Right cardiac atrium (tissue), 5 donors: ENCODE results near the gene ACTL7B. TPM values are rescaled to one million over a fixed set of nuclear protein-coding genes. Genes with fewer than 3 reads are reported as not detected.
"Not testable (repeated sequence)": the region's sequence is repeated elsewhere in the genome, so short reads cannot be mapped to it uniquely, and the experiment has no call there.

Experiments used
- ATAC-seq, 2 donors: fragments of 200-7000 bp; cut with Tn5 transposase; one replicate each; pipeline versions ENCODE4 v1.8.0 to v1.9.1; 2020; ENCODE audit warnings: moderate library complexity in 2 of 2, mild to moderate bottlenecking in 1 of 2
- DNase-seq, 3 donors: peaks; one replicate each; pipeline ENCODE4 v3.0.0-alpha.2; 2020
- H3K27ac ChIP-seq: one replicate; pipeline ENCODE4 v1.5.1; 2013; ENCODE audit warnings: mild to moderate bottlenecking, low read length, control low read depth, moderate library complexity
- H3K27me3 ChIP-seq: one replicate; pipeline ENCODE4 v1.6.1; 2013; ENCODE audit not compliant: control insufficient read depth, insufficient read depth
- H3K4me1 ChIP-seq: one replicate; pipeline ENCODE4 v1.6.1; 2013; ENCODE audit warnings: low read length; ENCODE audit not compliant: control insufficient read depth, insufficient read depth
- H3K4me3 ChIP-seq: one replicate; pipeline ENCODE4 v1.5.1; 2013; ENCODE audit warnings: low read length, control low read depth
- H3K9me3 ChIP-seq: one replicate; pipeline ENCODE4 v1.6.1; 2013; ENCODE audit warnings: low read length; ENCODE audit not compliant: control insufficient read depth
- WGBS: extraction: QIAGEN DNeasy Blood & Tissue Kit; methylation state at CpG from one replicate; pipeline ENCODE4 v1.1.7; 2013; 5-methylcytosine and 5-hydroxymethylcytosine counted together
- intact Hi-C, 4 donors: fragments of 100-400 bp; cut with DNase I; formaldehyde crosslinking; loops; one replicate each; pipeline versions ENCODE4 v1.11.0 to v1.14.0; 2022 to 2023
- polyA plus RNA-seq: library from polyadenylated mRNA; stranded (reverse); fragments of 200-250 nt; gene quantifications from one replicate; pipeline ENCODE4 v1.2.3, GENCODE V29; 2013
- total RNA-seq, 4 donors: library from RNA; stranded (reverse); fragmentation: NEBNext Ultra II Directional; extraction: Animal tissue kit (Norgen Biotek cat#: 25700); gene quantifications; one replicate each; pipeline ENCODE4 v1.2.1, GENCODE V29; 2021
- donor health status: healthy with polysubstance abuse.
- donor health status: DM: no; HTN: yes; CAD: no.
- donor health status: DM: no; HTN: no; CAD: no.
- donor health status: DM: no; HTN: yes; CAD: no; lungs with severe emphysema.
- donor health status: DM: yes; HTN: yes; CAD: no.

ACTL7B gene
- total and polyA plus RNA-seq, 5 donors, result not detected

- H3K27ac ChIP-seq, H3K27me3 ChIP-seq, H3K4me1 ChIP-seq, DNase-seq, ATAC-seq, H3K4me3 ChIP-seq, H3K9me3 ChIP-seq: not testable (repeated sequence)
- intact Hi-C loops, result loop anchor here in 1 of 4 donors (10.0 kb wide), 1 partner anchor 428 kb away; no protein-coding TSS in a partner anchor
- 93% methylated on average over 3 of the region's 3 CpGs for WGBS
These were observed 30.9 kb upstream of the ACTL7B start for GRCh38 chr9:108886594-108887271.

GRCh38 chr9:108885643-108886348 is 30.0 kb upstream of the ACTL7B start:
- H3K4me1 ChIP-seq, result no peaks in the 10 kb centered on the region
- ATAC-seq (peak; percentile 39 to 48), DNase-seq (peak in 1 of 3 donors; percentile 47)
- H3K27ac ChIP-seq, result no peak overlapping the region
- no peaks in the 10 kb centered on the region for H3K27me3 ChIP-seq
- intact Hi-C loops, result loop anchor here in 1 of 4 donors (10.0 kb wide), 1 partner anchor 429 kb away; no protein-coding TSS in a partner anchor
- no peaks in the 10 kb centered on the region for H3K9me3 ChIP-seq
- no peak overlapping the region for H3K4me3 ChIP-seq
- 47% methylated on average over 1 of the region's 1 CpG for WGBS

- ATAC-seq, result no peak
These were observed 28.9 kb upstream of the ACTL7B start for GRCh38 chr9:108884701-108885100.

GRCh38 chr9:108883085-108883484 is 27.3 kb upstream of the ACTL7B start:
- over 99% methylated on average over 3 of the region's 3 CpGs for WGBS
- no peak for DNase-seq
- intact Hi-C loops, result loop anchor here in 1 of 4 donors (10.0 kb wide), 1 partner anchor 432 kb away; no protein-coding TSS in a partner anchor

More at GRCh38 chr9:108884701-108885100, 28.9 kb upstream of the ACTL7B start:
- WGBS, result 88% methylated on average over 3 of the region's 3 CpGs
- Histone ChIP-seq H3K4me1 (no peaks in the 10 kb centered on the region), H3K4me3 (no peak overlapping the region), H3K27ac (no peak overlapping the region), H3K9me3 (no peaks in the 10 kb centered on the region), H3K27me3 (no peaks in the 10 kb centered on the region)
- intact Hi-C loops, result loop anchor here in 1 of 4 donors (10.0 kb wide), 1 partner anchor 430 kb away; no protein-coding TSS in a partner anchor
- DNase-seq, result no peak

GRCh38 chr9:108882052-108882888 is 26.5 kb upstream of the ACTL7B start:
- H3K4me3 ChIP-seq, result no peak overlapping the region
- no peak for ATAC-seq
- no peak overlapping the region for H3K27ac ChIP-seq
- H3K4me1 ChIP-seq, result peaks cover 1% of the 10 kb centered on the region
- DNase-seq, result no peak
- intact Hi-C loops, result loop anchor here in 1 of 4 donors (10.0 kb wide), 1 partner anchor 433 kb away; no protein-coding TSS in a partner anchor
- H3K9me3 ChIP-seq, result no peaks in the 10 kb centered on the region
- no peaks in the 10 kb centered on the region for H3K27me3 ChIP-seq
- 96% methylated on average over 6 of the region's 6 CpGs for WGBS

More at GRCh38 chr9:108883085-108883484, 27.3 kb upstream of the ACTL7B start:
- Histone ChIP-seq H3K4me3 (no peak overlapping the region), H3K27ac (no peak overlapping the region), H3K9me3 (no peaks in the 10 kb centered on the region), H3K27me3 (no peaks in the 10 kb centered on the region), H3K4me1 (peaks cover 1% of the 10 kb centered on the region)
- no peak for ATAC-seq

- Histone ChIP-seq H3K27me3 (no peaks in the 10 kb centered on the region), H3K4me3 (no peak overlapping the region), H3K9me3 (no peaks in the 10 kb centered on the region), H3K27ac (no peak overlapping the region), H3K4me1 (peaks cover 1% of the 10 kb centered on the region)
- no peak for ATAC-seq
- intact Hi-C loops, result loop anchor here in 1 of 4 donors (10.0 kb wide), 1 partner anchor 434 kb away; no protein-coding TSS in a partner anchor
- WGBS, result 75% methylated on average over 3 of the region's 3 CpGs
- no peak for DNase-seq
These were observed 25.0 kb upstream of the ACTL7B start for GRCh38 chr9:108880738-108881316.

GRCh38 chr9:108877524-108877923 is 21.7 kb upstream of the ACTL7B start:
- 92% methylated on average over 2 of the region's 2 CpGs for WGBS

GRCh38 chr9:108876425-108876824 is 20.6 kb upstream of the ACTL7B start:
- H3K9me3 ChIP-seq, result no peaks in the 10 kb centered on the region
- WGBS, result 92% methylated on average over 5 of the region's 5 CpGs
- no peaks in the 10 kb centered on the region for H3K27me3 ChIP-seq
- peaks cover 1% of the 10 kb centered on the region for H3K4me1 ChIP-seq
- H3K4me3 ChIP-seq, result no peak overlapping the region
- DNase-seq (no peak), ATAC-seq (no peak)
- no peak overlapping the region for H3K27ac ChIP-seq
- intact Hi-C loops, result no loop called here

More at GRCh38 chr9:108877524-108877923, 21.7 kb upstream of the ACTL7B start:
- H3K4me3 ChIP-seq, result no peak overlapping the region
- H3K9me3 ChIP-seq, result no peaks in the 10 kb centered on the region
- DNase-seq (no peak), ATAC-seq (no peak)
- no peaks in the 10 kb centered on the region for H3K27me3 ChIP-seq
- no peak overlapping the region for H3K27ac ChIP-seq
- peaks cover 1% of the 10 kb centered on the region for H3K4me1 ChIP-seq
- intact Hi-C loops, result no loop called here

- 97% methylated on average over 4 of the region's 4 CpGs for WGBS
- Histone ChIP-seq H3K27me3 (no peaks in the 10 kb centered on the region), H3K27ac (no peak overlapping the region), H3K4me3 (no peak overlapping the region), H3K4me1 (peaks cover under 1% of the 10 kb centered on the region), H3K9me3 (no peaks in the 10 kb centered on the region)
- no peak for ATAC-seq
- DNase-seq, result no peak
- intact Hi-C loops, result no loop called here
These were observed 18.4 kb upstream of the ACTL7B start for GRCh38 chr9:108874058-108874788.
